Vagina (tissue), 2 donors: ENCODE measurements around the gene EML3.

ENCODE experiments used
- CTCF ChIP-seq, 3 experiments: fragments of 450-650 bp in 2 of 3; fragments of 200-600 bp in 1 of 3; sonication (generic) in 1 of 3; IDR thresholded peaks; one replicate each; pipeline ENCODE4 v1.5.1; 2017 to 2019; ENCODE audit warnings: antibody characterized with exemption in 3 of 3, mild to moderate bottlenecking in 2 of 3, moderate library complexity in 2 of 3
- POLR2A ChIP-seq, 2 donors: fragments of 450-650 bp; IDR thresholded peaks; one replicate each; pipeline ENCODE4 v1.6.1; 2017; ENCODE audit warnings: antibody characterized with exemption in 2 of 2, mild to moderate bottlenecking in 2 of 2, moderate library complexity in 2 of 2
- POLR2AphosphoS5 ChIP-seq, 2 donors: sonication (generic); formaldehyde crosslinking; IDR thresholded peaks; one replicate each; pipeline ENCODE4 v1.9.0; 2017; ENCODE audit warnings: antibody characterized with exemption in 2 of 2, mild to moderate bottlenecking in 2 of 2, low read depth in 1 of 2; ENCODE audit not compliant: insufficient read depth in 1 of 2

- TF ChIP-seq CTCF (IDR thresholded peaks at IDR 0.05) = no peak
- no peak for TF ChIP-seq POLR2A (IDR thresholded peaks at IDR 0.05)
- TF ChIP-seq POLR2AphosphoS5 (IDR thresholded peaks at IDR 0.05; ENCODE audit: insufficient read depth in 1 of 2, low read depth in 1 of 2) = no peak
Observed at GRCh38 chr11:62648967-62649364, 36.4 kb upstream of the EML3 start.
